Thyroid gland (tissue), 4 donors: ENCODE results near the gene CLCF1.

Source experiments
- CTCF ChIP-seq, 6 experiments: fragments of 200-600 bp in 3 of 6; fragments of 450-650 bp in 3 of 6; sonication (generic) in 3 of 6; IDR thresholded peaks; one replicate each; pipeline ENCODE4 v1.5.1; 2016 to 2019; ENCODE audit warnings: antibody characterized with exemption in 6 of 6, mild to moderate bottlenecking in 2 of 6, inconsistent platforms in 1 of 6, moderate library complexity in 1 of 6
- POLR2A ChIP-seq, 2 donors: fragments of 450-650 bp; IDR thresholded peaks; one replicate each; pipeline ENCODE4 v1.6.1; 2017; ENCODE audit warnings: antibody characterized with exemption in 2 of 2, mild to moderate bottlenecking in 2 of 2, moderate library complexity in 1 of 2

GRCh38 chr11:67356864-67357561, 16.4 kb downstream of the CLCF1 start:
- peak; percentile 81 to 99 (median 90) for TF ChIP-seq CTCF (IDR thresholded peaks at IDR 0.05)
- TF ChIP-seq POLR2A (IDR thresholded peaks at IDR 0.05): no peak
